DLD1 (cell line): Measurements from ENCODE around the gene LMNB1.

Experiments used
- in situ Hi-C: cut with HindIII; loops from 2 replicates; pipeline ENCODE4 v1.10.0; 2017; ENCODE audit warnings: low sequenced_read_pairs

LMNB1 gene

GRCh38 chr5:126884269-126884819 lies 107.4 kb downstream of the LMNB1 start:
- in situ Hi-C loops, result no loop called here
